GM13977 (cell line): Measurements from ENCODE around the gene TMEM74B.

Source experiments
- DNase-seq: peaks from one replicate; pipeline ENCODE4 v3.0.0; 2012; ENCODE audit warnings: low spot score
- in situ Hi-C: fragments of 300-500 bp; cut with MboI; formaldehyde crosslinking; loops from one replicate; pipeline ENCODE4 v1.12.0; 2022; ENCODE audit warnings: low sequenced_read_pairs, low pct_unique_long_range_greater_than_20kb, mixed read lengths, inconsistent platforms; ENCODE audit not compliant: unreplicated experiment
- TF ChIP-seq, protein P1 (sequence below): IDR thresholded peaks from 2 replicates; pipeline ENCODE4 v1.5.1; 2012; ENCODE audit warnings: mild to moderate bottlenecking, control low read depth; ENCODE audit not compliant: insufficient read depth; ENCODE audit errors: extremely low read depth, missing control alignments

TMEM74B gene

DNA sequence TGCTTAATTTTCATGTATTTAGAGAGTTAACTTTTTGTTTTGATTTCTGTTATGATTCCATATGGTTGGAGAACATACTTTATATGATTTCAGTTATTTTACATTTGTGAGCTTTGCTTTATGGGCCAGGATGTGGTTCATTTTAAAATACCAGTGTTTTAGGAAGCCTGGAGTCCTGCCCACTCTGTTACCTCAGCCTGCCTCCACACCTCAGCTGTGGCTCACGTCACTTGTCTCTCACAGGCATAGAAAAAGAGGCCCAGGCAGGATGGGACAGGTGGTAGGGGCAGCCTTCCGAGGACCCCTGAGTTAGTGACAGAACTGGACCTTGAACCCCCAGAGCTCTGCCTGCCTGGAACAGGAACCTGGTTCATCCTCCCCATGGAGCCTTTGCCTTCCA is 50.4 kb downstream of the TMEM74B start:
- no peak for DNase-seq
- in situ Hi-C loops: no loop called here

DNA sequence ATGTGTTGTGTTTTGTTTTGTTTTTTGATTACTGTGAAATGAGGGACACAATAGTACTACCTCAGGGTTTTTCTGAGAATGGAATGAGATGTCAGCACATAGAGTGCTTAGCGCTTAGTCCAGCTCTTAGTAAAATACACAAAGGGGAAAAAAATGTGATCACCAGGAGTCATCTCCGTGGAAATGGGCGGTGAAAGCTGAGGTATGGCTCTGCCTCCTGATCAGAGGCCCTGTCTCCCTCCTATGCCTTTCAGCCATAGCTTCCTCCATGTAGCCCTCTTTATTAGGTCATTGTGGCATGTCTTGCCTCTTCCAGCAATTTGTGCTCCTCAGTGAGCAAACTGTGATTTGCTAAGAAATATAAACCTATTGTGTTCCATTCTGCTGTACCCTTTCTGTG is 53.4 kb downstream of the TMEM74B start:
- TF ChIP-seq, protein P1, sequence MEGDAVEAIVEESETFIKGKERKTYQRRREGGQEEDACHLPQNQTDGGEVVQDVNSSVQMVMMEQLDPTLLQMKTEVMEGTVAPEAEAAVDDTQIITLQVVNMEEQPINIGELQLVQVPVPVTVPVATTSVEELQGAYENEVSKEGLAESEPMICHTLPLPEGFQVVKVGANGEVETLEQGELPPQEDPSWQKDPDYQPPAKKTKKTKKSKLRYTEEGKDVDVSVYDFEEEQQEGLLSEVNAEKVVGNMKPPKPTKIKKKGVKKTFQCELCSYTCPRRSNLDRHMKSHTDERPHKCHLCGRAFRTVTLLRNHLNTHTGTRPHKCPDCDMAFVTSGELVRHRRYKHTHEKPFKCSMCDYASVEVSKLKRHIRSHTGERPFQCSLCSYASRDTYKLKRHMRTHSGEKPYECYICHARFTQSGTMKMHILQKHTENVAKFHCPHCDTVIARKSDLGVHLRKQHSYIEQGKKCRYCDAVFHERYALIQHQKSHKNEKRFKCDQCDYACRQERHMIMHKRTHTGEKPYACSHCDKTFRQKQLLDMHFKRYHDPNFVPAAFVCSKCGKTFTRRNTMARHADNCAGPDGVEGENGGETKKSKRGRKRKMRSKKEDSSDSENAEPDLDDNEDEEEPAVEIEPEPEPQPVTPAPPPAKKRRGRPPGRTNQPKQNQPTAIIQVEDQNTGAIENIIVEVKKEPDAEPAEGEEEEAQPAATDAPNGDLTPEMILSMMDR: no peak
- DNase-seq: no peak
- in situ Hi-C loops: no loop called here

More for the DNA sequence above, 50.4 kb downstream of the TMEM74B start:
- TF ChIP-seq, protein P1: no peak

DNA sequence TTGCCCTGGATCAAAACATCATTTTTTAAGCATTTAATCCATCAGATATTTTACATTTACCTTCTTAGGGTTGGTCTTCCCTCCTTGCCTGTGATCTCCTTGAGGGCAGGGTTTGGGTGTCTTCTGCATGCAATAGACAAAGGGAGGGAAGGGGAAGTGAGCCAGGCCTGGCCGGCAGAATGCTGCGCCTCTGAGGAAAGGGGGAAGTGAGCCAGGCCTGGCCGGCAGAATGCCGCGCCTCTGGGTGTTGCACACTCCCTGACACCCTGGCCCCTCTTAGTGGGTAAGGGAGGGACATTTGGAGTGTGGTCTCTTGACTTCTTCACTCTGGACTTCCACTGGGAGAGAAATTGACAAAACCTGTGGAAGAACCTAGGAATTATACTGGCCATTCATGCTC is 53.9 kb downstream of the TMEM74B start:
- TF ChIP-seq, protein P1: no peak
- in situ Hi-C loops: no loop called here
- no peak for DNase-seq
